Peyer's patch (tissue), 4 donors: Measurements from ENCODE around the gene VPS13C. TPM values are rescaled to one million over a fixed set of nuclear protein-coding genes. Genes with fewer than 3 reads are reported as not detected.

Source experiments
- DNase-seq, 3 donors: peaks; one replicate each; pipeline ENCODE4 v3.0.0-alpha.2; 2017 to 2019
- H3K27ac ChIP-seq, 4 donors: fragments of 200-600 bp; sonication (generic); one replicate each; pipeline ENCODE4 v1.5.1; 2016 to 2019
- H3K27me3 ChIP-seq, 2 donors: fragments of 200-600 bp; sonication (generic); one replicate each; pipeline ENCODE4 v1.5.1; 2019
- H3K36me3 ChIP-seq, 3 donors: fragments of 200-600 bp; sonication (generic); one replicate each; pipeline ENCODE4 v1.5.1; 2016 to 2019
- H3K4me1 ChIP-seq, 4 donors: fragments of 200-600 bp; sonication (generic); one replicate each; pipeline ENCODE4 v1.5.1; 2016 to 2019
- H3K4me3 ChIP-seq, 4 donors: fragments of 200-600 bp; sonication (generic); 1 replicate in 3 of 4; 2 replicates in 1 of 4; pipeline ENCODE4 v1.5.1; 2016 to 2019; ENCODE audit warnings: mild to moderate bottlenecking in 1 of 4
- H3K9me3 ChIP-seq, 4 donors: fragments of 200-600 bp; sonication (generic); one replicate each; pipeline ENCODE4 v1.5.1; 2016 to 2019; ENCODE audit warnings: mild to moderate bottlenecking in 1 of 4
- POLR2A ChIP-seq, 2 donors: fragments of 450-650 bp; IDR thresholded peaks; one replicate each; pipeline ENCODE4 v1.5.1; 2017; ENCODE audit warnings: antibody characterized with exemption in 2 of 2, mild to moderate bottlenecking in 2 of 2, moderate library complexity in 2 of 2
- total RNA-seq, 4 donors: library from RNA; depleted of rRNA; stranded (reverse); fragments of >200 nt; gene quantifications; one replicate each; pipeline ENCODE4 v1.1.0, GENCODE V29; 2016
- TF ChIP-seq, protein P1 (sequence below), 6 experiments: fragments of 450-650 bp in 4 of 6; fragments of 200-600 bp in 2 of 6; sonication (generic) in 1 of 6; IDR thresholded peaks; one replicate each; pipeline ENCODE4 v1.5.1; 2017 to 2019; ENCODE audit warnings: antibody characterized with exemption in 6 of 6, mild to moderate bottlenecking in 3 of 6, moderate library complexity in 1 of 6

VPS13C gene
- total RNA-seq, 4 donors from 2014 or later: 65.1 to 111 (median 70.4) TPM

DNA sequence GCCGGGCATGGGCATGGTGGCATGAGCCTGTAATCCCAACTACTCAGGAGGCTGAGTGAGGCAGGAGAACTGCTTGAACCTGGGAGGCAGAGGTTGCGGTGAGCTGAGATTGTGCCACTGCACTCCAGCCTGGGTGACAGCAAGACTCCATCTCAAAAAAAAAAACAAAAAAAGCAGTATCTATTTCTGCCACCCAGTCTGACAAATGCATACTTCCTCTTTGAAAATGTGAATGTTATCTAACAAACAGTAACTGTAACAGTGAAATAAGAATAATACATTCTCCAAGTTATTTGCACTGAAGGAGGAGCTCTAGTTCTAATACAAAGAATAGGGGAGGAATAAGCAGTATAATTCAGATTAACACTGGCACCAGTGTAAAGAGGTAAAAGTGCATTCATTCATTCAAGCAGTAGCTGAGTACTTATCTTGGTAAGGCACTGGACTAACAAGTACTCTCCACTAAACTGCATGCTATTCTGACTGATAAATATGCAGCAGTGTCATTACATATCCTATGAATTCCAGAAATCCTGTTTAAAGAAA, 12.9 kb downstream of the VPS13C start:
- Histone ChIP-seq H3K4me1 (peaks cover 0 to 23% (median 6%) of the 10 kb centered on the region in 4 donors), H3K27me3 (no peaks in the 10 kb centered on the region), H3K36me3 (peaks cover 0 to 4% (median 0%) of the 10 kb centered on the region in 3 donors), H3K27ac (no peak overlapping the region), H3K9me3 (no peaks in the 10 kb centered on the region), H3K4me3 (no peak overlapping the region)
- TF ChIP-seq, protein P1, sequence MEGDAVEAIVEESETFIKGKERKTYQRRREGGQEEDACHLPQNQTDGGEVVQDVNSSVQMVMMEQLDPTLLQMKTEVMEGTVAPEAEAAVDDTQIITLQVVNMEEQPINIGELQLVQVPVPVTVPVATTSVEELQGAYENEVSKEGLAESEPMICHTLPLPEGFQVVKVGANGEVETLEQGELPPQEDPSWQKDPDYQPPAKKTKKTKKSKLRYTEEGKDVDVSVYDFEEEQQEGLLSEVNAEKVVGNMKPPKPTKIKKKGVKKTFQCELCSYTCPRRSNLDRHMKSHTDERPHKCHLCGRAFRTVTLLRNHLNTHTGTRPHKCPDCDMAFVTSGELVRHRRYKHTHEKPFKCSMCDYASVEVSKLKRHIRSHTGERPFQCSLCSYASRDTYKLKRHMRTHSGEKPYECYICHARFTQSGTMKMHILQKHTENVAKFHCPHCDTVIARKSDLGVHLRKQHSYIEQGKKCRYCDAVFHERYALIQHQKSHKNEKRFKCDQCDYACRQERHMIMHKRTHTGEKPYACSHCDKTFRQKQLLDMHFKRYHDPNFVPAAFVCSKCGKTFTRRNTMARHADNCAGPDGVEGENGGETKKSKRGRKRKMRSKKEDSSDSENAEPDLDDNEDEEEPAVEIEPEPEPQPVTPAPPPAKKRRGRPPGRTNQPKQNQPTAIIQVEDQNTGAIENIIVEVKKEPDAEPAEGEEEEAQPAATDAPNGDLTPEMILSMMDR (IDR thresholded peaks at IDR 0.05): no peak
- no peak for TF ChIP-seq POLR2A (IDR thresholded peaks at IDR 0.05)
- DNase-seq: no peak

DNA sequence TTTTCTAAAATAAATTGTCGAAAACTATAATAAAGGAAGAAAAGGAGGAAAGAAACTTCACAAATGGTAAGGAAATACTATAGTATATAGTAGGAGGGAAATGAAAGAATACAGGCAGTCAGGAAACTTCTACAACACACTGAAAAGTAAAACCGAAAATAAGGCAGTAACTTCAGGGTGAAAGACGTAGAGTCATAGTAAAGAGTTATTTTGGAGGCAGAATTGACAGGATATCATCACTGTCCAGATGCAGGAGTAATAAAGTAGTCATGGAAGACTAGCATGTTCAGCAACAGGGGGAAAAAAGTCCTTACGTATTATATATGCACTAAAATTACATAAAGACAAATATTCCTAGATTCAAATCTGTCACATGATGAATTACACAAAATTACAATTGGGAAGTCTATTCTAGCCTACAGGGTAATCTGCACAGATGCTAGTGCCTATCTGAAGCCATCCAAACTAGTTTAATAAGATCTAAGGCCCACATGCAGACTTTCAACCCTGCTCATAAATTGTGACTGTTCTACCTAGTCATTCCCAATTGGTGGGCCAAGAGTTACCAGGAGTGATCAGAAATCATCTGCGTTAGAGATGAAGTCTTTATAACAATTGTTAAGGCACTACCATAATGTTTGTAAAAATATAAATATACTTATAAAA, 14.0 kb downstream of the VPS13C start:
- peaks cover 0 to 8% (median 0%) of the 10 kb centered on the region in 3 donors for H3K36me3 ChIP-seq
- peaks cover 0 to 13% (median 6%) of the 10 kb centered on the region in 4 donors for H3K4me1 ChIP-seq
- no peaks in the 10 kb centered on the region for H3K27me3 ChIP-seq
- no peak for TF ChIP-seq POLR2A (IDR thresholded peaks at IDR 0.05)
- TF ChIP-seq, protein P1 (IDR thresholded peaks at IDR 0.05): no peak
- H3K27ac ChIP-seq: peak overlapping the region in 1 of 4 donors; percentile 19
- DNase-seq: no peak
- no peaks in the 10 kb centered on the region for H3K9me3 ChIP-seq
- no peak overlapping the region for H3K4me3 ChIP-seq

DNA sequence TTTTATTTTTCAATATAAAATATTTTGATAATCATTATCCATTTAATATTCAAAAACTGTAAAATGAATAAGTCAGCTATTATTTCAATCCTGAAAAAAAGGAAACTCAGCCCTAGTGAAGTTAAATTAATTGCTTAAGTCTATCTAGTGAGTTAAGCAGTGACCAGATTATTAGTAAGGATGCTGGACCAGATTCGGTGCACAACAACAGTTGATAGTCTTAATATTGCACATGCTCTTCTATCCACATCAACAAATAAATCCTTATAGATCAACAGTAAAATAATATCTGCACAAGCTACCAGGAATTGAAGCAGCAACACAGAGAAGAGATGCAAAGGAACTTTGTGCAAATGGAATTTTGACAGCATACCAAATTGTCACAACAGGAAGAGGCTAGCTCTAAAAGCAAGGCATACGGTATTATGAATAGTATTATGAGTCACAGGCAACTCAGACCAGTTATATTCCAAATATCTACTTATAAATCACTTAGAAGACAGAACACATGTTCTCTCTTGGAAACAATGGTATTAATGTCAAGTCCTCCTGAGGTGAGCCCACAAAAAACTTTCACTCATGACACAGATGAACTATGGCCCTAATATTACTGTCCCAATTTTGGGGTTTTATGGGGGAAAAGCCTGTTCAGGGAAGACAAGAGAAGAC, 24.9 kb downstream of the VPS13C start:
- Histone ChIP-seq H3K27me3 (no peaks in the 10 kb centered on the region), H3K27ac (no peak overlapping the region), H3K4me3 (no peak overlapping the region), H3K9me3 (no peaks in the 10 kb centered on the region), H3K4me1 (no peaks in the 10 kb centered on the region), H3K36me3 (peaks cover 0 to 22% (median 0%) of the 10 kb centered on the region in 3 donors)
- DNase-seq: no peak
- no peak for TF ChIP-seq POLR2A (IDR thresholded peaks at IDR 0.05)
- TF ChIP-seq, protein P1 (IDR thresholded peaks at IDR 0.05): no peak

DNA sequence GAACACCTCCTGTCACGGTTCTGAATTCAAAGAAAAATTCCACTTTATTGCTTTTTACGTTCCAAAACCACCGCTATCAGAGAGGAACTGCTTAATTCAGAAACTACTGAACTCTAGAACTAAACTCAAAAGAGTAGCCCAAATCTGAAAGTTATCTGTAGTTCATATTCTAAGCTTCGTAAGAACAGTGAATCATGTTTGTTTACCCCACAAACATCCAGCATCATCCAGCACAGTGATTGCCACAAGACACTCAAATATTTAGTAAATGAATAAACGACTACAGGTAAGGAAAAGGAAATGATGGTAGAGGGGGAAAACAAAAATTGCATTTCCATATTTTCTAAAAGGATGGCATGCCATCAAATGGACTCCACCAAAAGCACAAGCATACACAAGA, 32.3 kb downstream of the VPS13C start:
- Histone ChIP-seq H3K27ac (no peak overlapping the region), H3K36me3 (peaks cover 0 to 25% (median 0%) of the 10 kb centered on the region in 3 donors), H3K4me1 (no peaks in the 10 kb centered on the region), H3K27me3 (no peaks in the 10 kb centered on the region), H3K4me3 (no peak overlapping the region), H3K9me3 (no peaks in the 10 kb centered on the region)
- TF ChIP-seq, protein P1 (IDR thresholded peaks at IDR 0.05): no peak
- no peak for TF ChIP-seq POLR2A (IDR thresholded peaks at IDR 0.05)
- no peak for DNase-seq

DNA sequence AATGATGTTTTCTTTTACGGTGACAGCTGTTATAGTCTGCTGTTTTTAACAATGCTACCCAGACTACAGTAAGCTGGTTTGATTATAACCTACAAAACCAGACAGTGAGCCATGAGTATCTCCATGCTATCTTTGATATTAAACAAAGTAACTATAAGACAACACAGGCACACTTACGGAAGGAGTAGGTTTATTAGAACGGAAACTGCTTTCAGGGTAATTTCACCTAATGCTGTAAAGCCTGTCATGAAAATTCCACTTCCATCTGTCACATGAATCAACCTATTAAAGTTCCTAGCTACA, 33.0 kb downstream of the VPS13C start:
- Histone ChIP-seq H3K36me3 (peaks cover 0 to 29% (median 0%) of the 10 kb centered on the region in 3 donors), H3K27ac (no peak overlapping the region), H3K9me3 (no peaks in the 10 kb centered on the region), H3K27me3 (no peaks in the 10 kb centered on the region), H3K4me3 (no peak overlapping the region), H3K4me1 (no peaks in the 10 kb centered on the region)
- no peak for TF ChIP-seq POLR2A (IDR thresholded peaks at IDR 0.05)
- TF ChIP-seq, protein P1 (IDR thresholded peaks at IDR 0.05): no peak
- no peak for DNase-seq
